Keratinocyte (primary cell): ENCODE results near the gene CLCN1.

Experiments used
- CTCF ChIP-seq, 3 experiments: IDR thresholded peaks in 1 of 3; conservative IDR thresholded peaks in 1 of 3; optimal IDR thresholded peaks in 1 of 3; 2 replicates in 2 of 3; 3 replicates in 1 of 3; pipeline versions ENCODE3 to v1.5.1; 2011; ENCODE audit warnings: low read length in 3 of 3, mild to moderate bottlenecking in 3 of 3, moderate library complexity in 2 of 3, control low read depth in 1 of 3, inconsistent platforms in 1 of 3; ENCODE audit not compliant: insufficient read depth in 2 of 3; ENCODE audit errors: extremely low read depth in 1 of 3
- EZH2 ChIP-seq: IDR thresholded peaks from one replicate; pipeline ENCODE4 v1.6.1; 2012; ENCODE audit warnings: inconsistent platforms, mild to moderate bottlenecking, low read length, moderate library complexity

GRCh38 chr7:143352531-143353002, 36.7 kb downstream of the CLCN1 start:
- no peak for TF ChIP-seq CTCF (optimal IDR thresholded peaks at IDR 0.05 in 1 of 3, IDR thresholded peaks at IDR 0.05 in 1 of 3, conservative IDR thresholded peaks at IDR 0.05 in 1 of 3; ENCODE audit: extremely low read depth in 1 of 3, insufficient read depth in 2 of 3, low read length in 3 of 3)
- TF ChIP-seq EZH2: no peak
